CD4-positive, alpha-beta memory T cell (primary cell): ENCODE measurements around the gene ATP8A2. TPM values are rescaled to one million over a fixed set of nuclear protein-coding genes. Genes with fewer than 3 reads are reported as not detected.

Experiments used
- CTCF ChIA-PET: fragments of 350-600 bp; sonication (Branson Sonifier 250); formaldehyde crosslinking; loops from one replicate; lab custom pipeline; 2021; ENCODE audit warnings: inconsistent platforms; ENCODE audit not compliant: partially characterized antibody; lab: Charles Lee
- POLR2A ChIA-PET: fragments of 350-600 bp; sonication (Branson Sonifier 250); formaldehyde crosslinking; loops from one replicate; lab custom pipeline; 2021; ENCODE audit not compliant: partially characterized antibody; lab: Charles Lee
- DNase-seq, 5 donors: peaks; one replicate each; pipeline versions ENCODE4 v3.0.0 to v3.0.0-alpha.2; 2020 to 2022; ENCODE audit warnings: mixed read lengths in 1 of 5
- H3K27ac ChIP-seq: one replicate; pipeline ENCODE4 v1.7.0; 2013; ENCODE audit warnings: low read depth, low read length
- H3K27me3 ChIP-seq: 2 replicates; pipeline ENCODE4 v1.7.0; 2013; ENCODE audit warnings: mild to moderate bottlenecking, low read length, moderate library complexity; ENCODE audit not compliant: insufficient read depth
- H3K36me3 ChIP-seq: 2 replicates; pipeline ENCODE4 v1.7.0; 2013; ENCODE audit warnings: mild to moderate bottlenecking, low read length, moderate library complexity; ENCODE audit not compliant: insufficient read depth
- H3K4me1 ChIP-seq: 2 replicates; pipeline ENCODE4 v1.7.0; 2013; ENCODE audit warnings: mild to moderate bottlenecking, low read length, moderate library complexity; ENCODE audit not compliant: insufficient read depth
- H3K4me3 ChIP-seq, 2 donors: one replicate each; pipeline ENCODE4 v1.7.0; 2013; ENCODE audit warnings: low read length in 2 of 2, mild to moderate bottlenecking in 1 of 2
- H3K9me3 ChIP-seq, 2 donors: one replicate each; pipeline ENCODE4 v1.7.0; 2013; ENCODE audit warnings: low read length in 2 of 2, control low read depth in 1 of 2; ENCODE audit not compliant: control insufficient read depth in 1 of 2
- H3K27ac Mint-ChIP-seq, 7 donors: one replicate each; pipeline ENCODE4 v1.8.0; 2020 to 2021; ENCODE audit warnings: mixed read lengths in 7 of 7, mild to moderate bottlenecking in 6 of 7, inconsistent platforms in 3 of 7, moderate library complexity in 3 of 7
- H3K27me3 Mint-ChIP-seq, 2 donors: one replicate each; pipeline ENCODE4 v1.8.0; 2020 to 2021; ENCODE audit warnings: mixed read lengths in 2 of 2
- H3K36me3 Mint-ChIP-seq, 2 donors: one replicate each; pipeline ENCODE4 v1.8.0; 2020 to 2021; ENCODE audit warnings: mixed read lengths in 2 of 2, inconsistent platforms in 1 of 2, mild to moderate bottlenecking in 1 of 2
- H3K4me1 Mint-ChIP-seq, 4 donors: one replicate each; pipeline ENCODE4 v1.8.0; 2020 to 2021; ENCODE audit warnings: mixed read lengths in 4 of 4, mild to moderate bottlenecking in 1 of 4
- H3K4me3 Mint-ChIP-seq, 8 donors: one replicate each; pipeline ENCODE4 v1.8.0; 2020 to 2021; ENCODE audit warnings: mixed read lengths in 8 of 8, mild to moderate bottlenecking in 7 of 8, moderate library complexity in 6 of 8, inconsistent platforms in 3 of 8
- H3K9me3 Mint-ChIP-seq, 8 donors: one replicate each; pipeline ENCODE4 v1.8.0; 2020 to 2021; ENCODE audit warnings: mixed read lengths in 8 of 8, mild to moderate bottlenecking in 5 of 8, inconsistent platforms in 3 of 8, moderate library complexity in 1 of 8
- intact Hi-C: fragments of 100-400 bp; cut with micrococcal nuclease; formaldehyde crosslinking; loops from one replicate; pipeline ENCODE4 v1.15.1; 2023
- polyA plus RNA-seq, 2 donors: library from polyadenylated mRNA; unstranded; fragments of 300-500 nt; fragmentation: Illumina TruSeq; gene quantifications; one replicate each; pipeline ENCODE4 v1.2.3, GENCODE V29; 2021
- total RNA-seq, 2 experiments: library from RNA; stranded (reverse); gene quantifications; one replicate each; pipeline ENCODE4 v1.2.3, GENCODE V29; 2021

ATP8A2 gene
- total and polyA plus RNA-seq, 4 experiments from 2014 or later, result 0.36 to 0.93 (median 0.67) TPM

DNA sequence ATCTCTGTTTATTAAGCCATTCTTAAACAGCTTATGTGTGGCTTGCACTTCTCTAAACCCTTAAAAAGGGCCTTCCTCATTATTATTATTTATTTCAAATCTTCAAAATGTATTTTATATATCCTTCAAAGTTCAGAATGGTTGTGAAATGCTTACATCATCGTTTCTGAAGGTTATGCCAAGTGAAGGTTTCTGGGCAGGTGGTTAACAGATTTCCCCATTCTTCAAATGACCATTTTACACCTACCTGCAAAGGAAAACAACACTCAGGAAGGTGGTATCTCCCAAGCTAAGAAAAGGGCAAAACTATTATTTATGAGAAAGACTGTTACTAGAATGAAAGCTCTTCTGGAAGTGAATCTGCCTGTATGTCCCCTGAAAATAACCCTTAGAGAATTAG, 488.5 kb downstream of the ATP8A2 start:
- POLR2A ChIA-PET, result interaction anchor here (1.2 kb wide), 1 partner anchor 15 kb away, joined by 3 read pairs; no protein-coding TSS in a partner anchor
- H3K4me1 ChIP-seq, result no peaks in the 10 kb centered on the region
- intact Hi-C loops, result no loop called here

DNA sequence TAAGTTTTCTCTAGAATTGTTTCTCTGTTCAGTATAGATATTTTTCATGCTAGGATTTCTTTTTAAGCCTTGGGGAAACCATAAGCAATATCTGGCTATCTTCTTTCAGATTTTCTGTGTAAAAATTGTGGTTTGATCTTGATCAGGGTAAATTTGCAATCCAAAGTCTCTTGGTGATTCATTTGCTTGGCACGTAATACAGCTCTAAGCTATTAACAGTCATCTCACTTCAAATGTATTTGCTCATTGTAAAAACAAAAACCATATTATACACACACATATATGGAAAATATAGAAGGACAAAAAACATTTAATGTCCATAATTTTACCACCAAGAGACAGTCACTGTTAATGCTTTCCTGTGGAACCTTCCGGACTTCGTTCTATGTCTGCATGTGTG, 489.1 kb downstream of the ATP8A2 start:
- Mint-ChIP-seq H3K4me1 (no peaks in the 10 kb centered on the region), H3K4me3 (no peak overlapping the region), H3K9me3 (no peaks in the 10 kb centered on the region), H3K36me3 (no peaks in the 10 kb centered on the region), H3K27me3 (peaks cover 0 to 8% of the 10 kb centered on the region in 2 donors), H3K27ac (no peak overlapping the region)
- DNase-seq, result no peak
- POLR2A ChIA-PET, result no interaction called here
- CTCF ChIA-PET, result interaction anchor here (0.6 to 1.1 kb wide), 2 partner anchors 31 to 202 kb away, joined by 3 to 5 read pairs; no protein-coding TSS in a partner anchor
- no peaks in the 10 kb centered on the region for H3K27me3 ChIP-seq
- no peaks in the 10 kb centered on the region for H3K4me1 ChIP-seq
- no peak overlapping the region for H3K4me3 ChIP-seq
- no peak overlapping the region for H3K27ac ChIP-seq
- no peaks in the 10 kb centered on the region for H3K9me3 ChIP-seq
- intact Hi-C loops, result no loop called here
- no peaks in the 10 kb centered on the region for H3K36me3 ChIP-seq

More for the DNA sequence above, 488.5 kb downstream of the ATP8A2 start:
- peak overlapping the region in 1 of 8 donors; percentile 8 for H3K4me3 Mint-ChIP-seq
- H3K27me3 Mint-ChIP-seq, result peaks cover 0 to 8% of the 10 kb centered on the region in 2 donors
- no peaks in the 10 kb centered on the region for H3K9me3 Mint-ChIP-seq
- no peak overlapping the region for H3K4me3 ChIP-seq
- no peaks in the 10 kb centered on the region for H3K4me1 Mint-ChIP-seq
- DNase-seq, result no peak
- no peak overlapping the region for H3K27ac ChIP-seq
- no peaks in the 10 kb centered on the region for H3K9me3 ChIP-seq
- no peaks in the 10 kb centered on the region for H3K27me3 ChIP-seq
- H3K27ac Mint-ChIP-seq, result no peak overlapping the region
- no peaks in the 10 kb centered on the region for H3K36me3 Mint-ChIP-seq
- H3K36me3 ChIP-seq, result no peaks in the 10 kb centered on the region
- CTCF ChIA-PET, result interaction anchor here (0.6 to 1.1 kb wide), 2 partner anchors 31 to 203 kb away, joined by 3 to 5 read pairs; no protein-coding TSS in a partner anchor

DNA sequence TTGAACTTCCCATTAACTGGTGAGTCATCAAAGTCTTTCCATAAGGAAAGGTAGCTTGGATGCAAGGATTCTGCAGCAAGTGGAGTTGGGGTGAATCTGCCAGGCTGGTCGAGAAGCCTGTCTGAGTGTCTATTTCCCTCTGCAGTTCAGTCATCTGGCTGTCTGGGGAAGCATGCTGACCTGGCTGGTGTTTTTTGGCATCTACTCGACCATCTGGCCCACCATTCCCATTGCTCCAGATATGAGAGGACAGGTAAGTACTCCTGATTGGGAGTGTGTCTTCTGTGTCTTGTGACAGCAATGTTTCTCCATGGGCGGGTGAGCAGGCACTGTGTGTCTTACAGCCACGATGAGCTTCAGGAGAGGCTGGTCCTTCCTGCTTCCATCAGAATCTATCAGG, 490.4 kb downstream of the ATP8A2 start:
- H3K36me3 Mint-ChIP-seq, result no peaks in the 10 kb centered on the region
- no peaks in the 10 kb centered on the region for H3K36me3 ChIP-seq
- no peak overlapping the region for H3K4me3 ChIP-seq
- H3K27ac Mint-ChIP-seq, result peak overlapping the region in 1 of 7 donors; percentile 9
- POLR2A ChIA-PET, result no interaction called here
- H3K27ac ChIP-seq, result no peak overlapping the region
- H3K27me3 ChIP-seq, result no peaks in the 10 kb centered on the region
- no peaks in the 10 kb centered on the region for H3K9me3 ChIP-seq
- no peak for DNase-seq
- no peaks in the 10 kb centered on the region for H3K9me3 Mint-ChIP-seq
- peaks cover 0 to 6% of the 10 kb centered on the region in 2 donors for H3K27me3 Mint-ChIP-seq
- intact Hi-C loops, result no loop called here
- H3K4me1 ChIP-seq, result no peaks in the 10 kb centered on the region
- H3K4me3 Mint-ChIP-seq, result no peak overlapping the region
- H3K4me1 Mint-ChIP-seq, result no peaks in the 10 kb centered on the region
- CTCF ChIA-PET, result interaction anchor here (1.5 kb wide), 1 partner anchor 10 kb away, joined by 3 read pairs; no protein-coding TSS in a partner anchor

DNA sequence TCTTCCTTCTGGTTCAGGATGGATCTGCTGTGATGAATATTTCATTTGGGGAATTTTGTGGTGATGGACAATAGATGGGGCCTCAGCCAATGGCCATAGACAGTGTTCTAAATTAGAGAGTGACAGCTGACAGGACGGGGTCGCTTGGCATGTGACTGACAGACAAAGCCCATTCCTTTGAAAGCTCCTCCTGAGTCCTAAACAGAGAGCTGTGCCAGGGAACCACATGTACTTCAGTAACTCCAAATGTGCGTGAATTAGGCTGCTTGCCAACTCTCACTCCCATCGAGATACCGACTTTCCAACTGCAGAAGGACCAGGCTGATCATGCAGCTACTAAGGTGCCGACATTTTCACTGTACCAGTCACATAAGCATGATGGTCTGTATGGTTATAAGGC, 492.3 kb downstream of the ATP8A2 start:
- H3K4me1 Mint-ChIP-seq, result no peaks in the 10 kb centered on the region
- no peak overlapping the region for H3K27ac ChIP-seq
- H3K36me3 ChIP-seq, result no peaks in the 10 kb centered on the region
- no peaks in the 10 kb centered on the region for H3K4me1 ChIP-seq
- CTCF ChIA-PET, result no interaction called here
- no peak overlapping the region for H3K4me3 ChIP-seq
- DNase-seq, result no peak
- H3K4me3 Mint-ChIP-seq, result no peak overlapping the region
- no peaks in the 10 kb centered on the region for H3K9me3 Mint-ChIP-seq
- H3K36me3 Mint-ChIP-seq, result no peaks in the 10 kb centered on the region
- POLR2A ChIA-PET, result no interaction called here
- no peaks in the 10 kb centered on the region for H3K9me3 ChIP-seq
- peaks cover 0 to 1% of the 10 kb centered on the region in 2 donors for H3K27me3 Mint-ChIP-seq
- intact Hi-C loops, result no loop called here
- H3K27ac Mint-ChIP-seq, result no peak overlapping the region
- H3K27me3 ChIP-seq, result no peaks in the 10 kb centered on the region

DNA sequence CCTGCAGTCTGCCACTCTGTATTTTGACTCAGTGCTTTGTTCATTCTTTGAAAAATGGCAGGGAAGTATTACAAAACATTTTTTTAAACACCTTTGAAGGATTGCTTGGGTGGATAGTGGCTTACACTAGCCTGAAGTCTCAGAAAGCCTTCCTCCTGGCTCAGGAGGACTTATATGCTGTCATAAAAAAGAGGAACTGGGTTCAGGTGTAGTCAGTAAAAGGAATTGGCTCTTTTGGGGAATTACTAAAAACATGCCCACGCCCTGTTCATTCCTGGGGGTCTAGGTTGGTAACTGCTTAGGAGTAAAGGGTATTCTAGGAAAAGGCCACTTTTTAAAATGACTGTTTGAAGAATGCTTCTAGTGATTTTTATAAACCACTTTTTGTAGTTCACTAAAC, 493.2 kb downstream of the ATP8A2 start:
- DNase-seq, result no peak
- Histone ChIP-seq H3K27ac (no peak overlapping the region), H3K36me3 (no peaks in the 10 kb centered on the region), H3K4me1 (no peaks in the 10 kb centered on the region), H3K27me3 (no peaks in the 10 kb centered on the region), H3K4me3 (no peak overlapping the region), H3K9me3 (no peaks in the 10 kb centered on the region)
- H3K27ac Mint-ChIP-seq, result no peak overlapping the region
- intact Hi-C loops, result no loop called here
- no peaks in the 10 kb centered on the region for H3K36me3 Mint-ChIP-seq
- H3K9me3 Mint-ChIP-seq, result no peaks in the 10 kb centered on the region
- no peaks in the 10 kb centered on the region for H3K4me1 Mint-ChIP-seq
- CTCF ChIA-PET, result no interaction called here
- no peak overlapping the region for H3K4me3 Mint-ChIP-seq
- POLR2A ChIA-PET, result no interaction called here
- H3K27me3 Mint-ChIP-seq, result peaks cover 0 to 1% of the 10 kb centered on the region in 2 donors

DNA sequence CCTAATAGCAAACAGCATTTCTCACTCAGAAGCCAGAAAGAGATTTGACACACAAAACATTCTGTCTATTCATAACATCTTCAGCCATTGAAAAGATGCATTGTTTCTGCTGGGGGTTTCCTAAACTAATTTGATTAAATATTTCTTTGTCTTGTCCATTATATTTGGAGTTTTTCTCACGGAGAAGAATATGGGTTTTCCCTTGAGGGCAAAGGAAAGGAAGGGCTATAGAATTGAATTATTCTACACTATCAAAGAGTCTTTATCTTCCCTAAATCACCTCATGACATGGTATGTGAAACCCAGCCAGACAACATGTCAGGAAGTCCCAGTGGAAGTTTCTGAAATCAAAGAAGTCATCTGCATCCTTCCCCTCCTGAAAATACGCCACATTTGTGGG, 493.6 kb downstream of the ATP8A2 start:
- peaks cover 0 to 1% (median under 1%) of the 10 kb centered on the region in 4 donors for H3K4me1 Mint-ChIP-seq
- no peaks in the 10 kb centered on the region for H3K36me3 Mint-ChIP-seq
- DNase-seq, result no peak
- POLR2A ChIA-PET, result interaction anchor here (0.6 kb wide), 1 partner anchor 763 kb away, joined by 3 read pairs; no protein-coding TSS in a partner anchor
- Histone ChIP-seq H3K27ac (no peak overlapping the region), H3K4me3 (no peak overlapping the region), H3K27me3 (no peaks in the 10 kb centered on the region), H3K36me3 (no peaks in the 10 kb centered on the region), H3K4me1 (peaks cover under 1% of the 10 kb centered on the region), H3K9me3 (no peaks in the 10 kb centered on the region)
- no peak overlapping the region for H3K27ac Mint-ChIP-seq
- H3K9me3 Mint-ChIP-seq, result no peaks in the 10 kb centered on the region
- CTCF ChIA-PET, result no interaction called here
- no peak overlapping the region for H3K4me3 Mint-ChIP-seq
- intact Hi-C loops, result no loop called here
- H3K27me3 Mint-ChIP-seq, result peaks cover 0 to 1% of the 10 kb centered on the region in 2 donors

DNA sequence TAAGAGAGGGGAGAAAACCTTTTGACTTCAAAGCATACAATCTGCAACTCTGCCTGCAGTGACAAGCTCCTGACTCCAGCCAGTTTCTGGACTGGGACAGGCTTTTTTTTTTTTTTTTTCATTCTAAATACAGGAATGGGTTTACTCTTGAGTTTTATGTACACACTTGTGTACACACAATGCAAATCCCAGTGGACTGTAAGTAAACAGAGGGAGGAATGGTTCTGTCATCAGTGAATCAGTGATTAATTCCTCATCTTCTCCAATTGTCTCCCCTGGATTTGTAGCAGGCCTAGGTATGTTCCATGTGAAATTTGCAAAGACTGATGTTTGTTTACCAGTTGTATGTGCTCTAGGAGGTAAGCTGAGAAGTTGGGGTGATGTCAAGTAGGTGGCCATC, 495.3 kb downstream of the ATP8A2 start:
- Histone ChIP-seq H3K4me3 (no peak overlapping the region), H3K9me3 (no peaks in the 10 kb centered on the region), H3K36me3 (no peaks in the 10 kb centered on the region), H3K4me1 (peaks cover 17% of the 10 kb centered on the region), H3K27ac (no peak overlapping the region), H3K27me3 (no peaks in the 10 kb centered on the region)
- Mint-ChIP-seq H3K9me3 (no peaks in the 10 kb centered on the region), H3K4me3 (no peak overlapping the region), H3K27me3 (no peaks in the 10 kb centered on the region), H3K27ac (no peak overlapping the region), H3K36me3 (no peaks in the 10 kb centered on the region), H3K4me1 (peaks cover 12 to 18% (median 16%) of the 10 kb centered on the region in 4 donors)
- intact Hi-C loops, result no loop called here
- DNase-seq, result no peak
- POLR2A ChIA-PET, result no interaction called here
- CTCF ChIA-PET, result interaction anchor here (1.0 kb wide), 3 partner anchors 10 to 17 kb away, joined by 3 read pairs; no protein-coding TSS in a partner anchor
